ENCODE measurements around the gene CDH2.
A peak's percentile ranks its signal among the peaks of the same experiment; 100 is the strongest.

Gene CDH2

GRCh38 chr18:28036488-28036887 is 140.4 kb downstream of the CDH2 start:
- Histone ChIP-seq H3K27me3 (ENCODE audit: control insufficient read depth, insufficient read depth, low read length) (no peaks in the 10 kb centered on the region), H3K36me3 (ENCODE audit: insufficient read depth, low read length) (no peaks in the 10 kb centered on the region), H3K4me1 (ENCODE audit: control insufficient read depth, insufficient read depth, low read length) (peaks cover 32% of the 10 kb centered on the region), H3K4me2 (ENCODE audit: low read length) (no peak overlapping the region), H3K4me3 (ENCODE audit: low read length) (no peak overlapping the region), H3K9ac (ENCODE audit: low read depth, low read length) (peak overlapping the region; percentile 10), H3K9me3 (replicated peaks; ENCODE audit: low read length) (no peaks in the 10 kb centered on the region)

- no peaks in the 10 kb centered on the region for H3K36me3 ChIP-seq (ENCODE audit: insufficient read depth, low read length)
- H3K4me1 ChIP-seq (ENCODE audit: control insufficient read depth, insufficient read depth, low read length) = peaks cover 20% of the 10 kb centered on the region
- H3K4me3 ChIP-seq (ENCODE audit: low read length) = no peak overlapping the region
- no peak overlapping the region for H3K4me2 ChIP-seq (ENCODE audit: low read length)
- no peaks in the 10 kb centered on the region for H3K9me3 ChIP-seq (replicated peaks; ENCODE audit: low read length)
- no peaks in the 10 kb centered on the region for H3K27me3 ChIP-seq (ENCODE audit: control insufficient read depth, insufficient read depth, low read length)
- H3K9ac ChIP-seq (ENCODE audit: low read depth, low read length) = no peak overlapping the region
These were observed 142.4 kb downstream of the CDH2 start for GRCh38 chr18:28034567-28034966.

GRCh38 chr18:28032177-28032576 is 144.8 kb downstream of the CDH2 start:
- Histone ChIP-seq H3K9me3 (replicated peaks; ENCODE audit: low read length) (no peaks in the 10 kb centered on the region), H3K4me2 (ENCODE audit: low read length) (peak overlapping the region; percentile 22), H3K4me3 (ENCODE audit: low read length) (no peak overlapping the region), H3K36me3 (ENCODE audit: insufficient read depth, low read length) (no peaks in the 10 kb centered on the region), H3K9ac (ENCODE audit: low read depth, low read length) (no peak overlapping the region), H3K4me1 (ENCODE audit: control insufficient read depth, insufficient read depth, low read length) (peaks cover 16% of the 10 kb centered on the region), H3K27me3 (ENCODE audit: control insufficient read depth, insufficient read depth, low read length) (no peaks in the 10 kb centered on the region)

GRCh38 chr18:28030458-28030857 is 146.5 kb downstream of the CDH2 start:
- no peak overlapping the region for H3K4me2 ChIP-seq (ENCODE audit: low read length)
- peaks cover 12% of the 10 kb centered on the region for H3K4me1 ChIP-seq (ENCODE audit: control insufficient read depth, insufficient read depth, low read length)
- no peaks in the 10 kb centered on the region for H3K27me3 ChIP-seq (ENCODE audit: control insufficient read depth, insufficient read depth, low read length)
- no peak overlapping the region for H3K9ac ChIP-seq (ENCODE audit: low read depth, low read length)
- no peaks in the 10 kb centered on the region for H3K36me3 ChIP-seq (ENCODE audit: insufficient read depth, low read length)
- no peak overlapping the region for H3K4me3 ChIP-seq (ENCODE audit: low read length)
- no peaks in the 10 kb centered on the region for H3K9me3 ChIP-seq (replicated peaks; ENCODE audit: low read length)

- H3K36me3 ChIP-seq (ENCODE audit: insufficient read depth, low read length) = no peaks in the 10 kb centered on the region
- H3K9me3 ChIP-seq (replicated peaks; ENCODE audit: low read length) = no peaks in the 10 kb centered on the region
- no peak overlapping the region for H3K9ac ChIP-seq (ENCODE audit: low read depth, low read length)
- no peak overlapping the region for H3K4me3 ChIP-seq (ENCODE audit: low read length)
- no peaks in the 10 kb centered on the region for H3K27me3 ChIP-seq (ENCODE audit: control insufficient read depth, insufficient read depth, low read length)
- peaks cover 12% of the 10 kb centered on the region for H3K4me1 ChIP-seq (ENCODE audit: control insufficient read depth, insufficient read depth, low read length)
- H3K4me2 ChIP-seq (ENCODE audit: low read length) = no peak overlapping the region
These were observed 149.2 kb downstream of the CDH2 start for GRCh38 chr18:28027755-28028154.

- Histone ChIP-seq H3K9ac (ENCODE audit: low read depth, low read length) (no peak overlapping the region), H3K4me3 (ENCODE audit: low read length) (no peak overlapping the region), H3K4me1 (ENCODE audit: control insufficient read depth, insufficient read depth, low read length) (peaks cover 4% of the 10 kb centered on the region), H3K9me3 (replicated peaks; ENCODE audit: low read length) (no peaks in the 10 kb centered on the region), H3K4me2 (ENCODE audit: low read length) (no peak overlapping the region), H3K27me3 (ENCODE audit: control insufficient read depth, insufficient read depth, low read length) (no peaks in the 10 kb centered on the region), H3K36me3 (ENCODE audit: insufficient read depth, low read length) (no peaks in the 10 kb centered on the region)
These were observed 157.4 kb downstream of the CDH2 start for GRCh38 chr18:28019425-28020108.

GRCh38 chr18:28018351-28018750 is 158.6 kb downstream of the CDH2 start:
- no peaks in the 10 kb centered on the region for H3K27me3 ChIP-seq (ENCODE audit: control insufficient read depth, insufficient read depth, low read length)

GRCh38 chr18:28015671-28016070 is 161.3 kb downstream of the CDH2 start:
- Histone ChIP-seq H3K4me1 (ENCODE audit: control insufficient read depth, insufficient read depth, low read length) (peaks cover 24% of the 10 kb centered on the region), H3K9me3 (replicated peaks; ENCODE audit: low read length) (no peaks in the 10 kb centered on the region), H3K4me3 (ENCODE audit: low read length) (no peak overlapping the region), H3K27me3 (ENCODE audit: control insufficient read depth, insufficient read depth, low read length) (no peaks in the 10 kb centered on the region), H3K36me3 (ENCODE audit: insufficient read depth, low read length) (peaks cover 15% of the 10 kb centered on the region), H3K4me2 (ENCODE audit: low read length) (no peak overlapping the region), H3K9ac (ENCODE audit: low read depth, low read length) (no peak overlapping the region)

More at GRCh38 chr18:28018351-28018750, 158.6 kb downstream of the CDH2 start:
- Histone ChIP-seq H3K9ac (ENCODE audit: low read depth, low read length) (no peak overlapping the region), H3K4me1 (ENCODE audit: control insufficient read depth, insufficient read depth, low read length) (peaks cover 9% of the 10 kb centered on the region), H3K4me3 (ENCODE audit: low read length) (no peak overlapping the region), H3K36me3 (ENCODE audit: insufficient read depth, low read length) (peaks cover 3% of the 10 kb centered on the region), H3K9me3 (replicated peaks; ENCODE audit: low read length) (no peaks in the 10 kb centered on the region), H3K4me2 (ENCODE audit: low read length) (no peak overlapping the region)

- H3K4me1 ChIP-seq (ENCODE audit: control insufficient read depth, insufficient read depth, low read length) = peaks cover 22% of the 10 kb centered on the region
- no peak overlapping the region for H3K4me3 ChIP-seq (ENCODE audit: low read length)
- no peak overlapping the region for H3K4me2 ChIP-seq (ENCODE audit: low read length)
- H3K27me3 ChIP-seq (ENCODE audit: control insufficient read depth, insufficient read depth, low read length) = no peaks in the 10 kb centered on the region
- no peaks in the 10 kb centered on the region for H3K9me3 ChIP-seq (replicated peaks; ENCODE audit: low read length)
- H3K36me3 ChIP-seq (ENCODE audit: insufficient read depth, low read length) = peaks cover 31% of the 10 kb centered on the region
- H3K9ac ChIP-seq (ENCODE audit: low read depth, low read length) = no peak overlapping the region
These were observed 163.9 kb downstream of the CDH2 start for GRCh38 chr18:28013066-28013465.

- no peaks in the 10 kb centered on the region for H3K9me3 ChIP-seq (replicated peaks; ENCODE audit: low read length)
- no peak overlapping the region for H3K4me3 ChIP-seq (ENCODE audit: low read length)
- H3K4me2 ChIP-seq (ENCODE audit: low read length) = no peak overlapping the region
- H3K27me3 ChIP-seq (ENCODE audit: control insufficient read depth, insufficient read depth, low read length) = no peaks in the 10 kb centered on the region
- peaks cover 28% of the 10 kb centered on the region for H3K4me1 ChIP-seq (ENCODE audit: control insufficient read depth, insufficient read depth, low read length)
- no peak overlapping the region for H3K9ac ChIP-seq (ENCODE audit: low read depth, low read length)
- peaks cover 31% of the 10 kb centered on the region for H3K36me3 ChIP-seq (ENCODE audit: insufficient read depth, low read length)
These were observed 164.6 kb downstream of the CDH2 start for GRCh38 chr18:28012336-28012735.

- H3K4me3 ChIP-seq (ENCODE audit: low read length) = no peak overlapping the region
- no peaks in the 10 kb centered on the region for H3K9me3 ChIP-seq (replicated peaks; ENCODE audit: low read length)
- H3K4me1 ChIP-seq (ENCODE audit: control insufficient read depth, insufficient read depth, low read length) = peaks cover 33% of the 10 kb centered on the region
- no peak overlapping the region for H3K9ac ChIP-seq (ENCODE audit: low read depth, low read length)
- H3K27me3 ChIP-seq (ENCODE audit: control insufficient read depth, insufficient read depth, low read length) = no peaks in the 10 kb centered on the region
- H3K36me3 ChIP-seq (ENCODE audit: insufficient read depth, low read length) = peaks cover 41% of the 10 kb centered on the region
- no peak overlapping the region for H3K4me2 ChIP-seq (ENCODE audit: low read length)
These were observed 167.3 kb downstream of the CDH2 start for GRCh38 chr18:28009589-28009988.

GRCh38 chr18:28007841-28008240 is 169.1 kb downstream of the CDH2 start:
- no peak overlapping the region for H3K4me2 ChIP-seq (ENCODE audit: low read length)
- peaks cover 36% of the 10 kb centered on the region for H3K36me3 ChIP-seq (ENCODE audit: insufficient read depth, low read length)
- H3K4me3 ChIP-seq (ENCODE audit: low read length) = no peak overlapping the region
- H3K9ac ChIP-seq (ENCODE audit: low read depth, low read length) = no peak overlapping the region
- no peaks in the 10 kb centered on the region for H3K9me3 ChIP-seq (replicated peaks; ENCODE audit: low read length)
- peaks cover 40% of the 10 kb centered on the region for H3K4me1 ChIP-seq (ENCODE audit: control insufficient read depth, insufficient read depth, low read length)
- H3K27me3 ChIP-seq (ENCODE audit: control insufficient read depth, insufficient read depth, low read length) = no peaks in the 10 kb centered on the region

All from skeletal muscle satellite cell (primary cell).